OCI-M1 (cell line): ENCODE results near the gene CDH20.

Experiments used
- DNase-seq: peaks from one replicate; lab custom pipeline; 2025; lab: John Stamatoyannopoulos, UW

The CDH20 gene

GRCh38 chr18:61333271-61333745 lies at the start of gene CDH20:
Gene CDH20 (plus strand): TSS chr18:61333430.
- DNase-seq: no peak

GRCh38 chr18:61284039-61284438 lies 49.2 kb upstream of the CDH20 start:
- no peak for DNase-seq

- no peak for DNase-seq
Measured at GRCh38 chr18:61285777-61286176, 47.5 kb upstream of the CDH20 start.

- no peak for DNase-seq
Measured at GRCh38 chr18:61286867-61287266, 46.4 kb upstream of the CDH20 start.

GRCh38 chr18:61290616-61291015 lies 42.6 kb upstream of the CDH20 start:
- DNase-seq: no peak

- DNase-seq: no peak
Measured at GRCh38 chr18:61292280-61293035, 40.8 kb upstream of the CDH20 start.

GRCh38 chr18:61295153-61295552 lies 38.1 kb upstream of the CDH20 start:
- no peak for DNase-seq

GRCh38 chr18:61308004-61308403 lies 25.2 kb upstream of the CDH20 start:
- DNase-seq: no peak

GRCh38 chr18:61308795-61309393 lies 24.3 kb upstream of the CDH20 start:
- DNase-seq: peak; percentile 33

GRCh38 chr18:61322265-61322873 lies 10.9 kb upstream of the CDH20 start:
- peak; percentile 80 for DNase-seq

- DNase-seq: no peak
Measured at GRCh38 chr18:61323951-61324350, 9.3 kb upstream of the CDH20 start.

GRCh38 chr18:61326407-61326806 lies 6.8 kb upstream of the CDH20 start:
- no peak for DNase-seq

- DNase-seq: no peak
Measured at GRCh38 chr18:61329398-61329797, 3.8 kb upstream of the CDH20 start.

GRCh38 chr18:61331051-61331450 lies 2.2 kb upstream of the CDH20 start:
- no peak for DNase-seq

GRCh38 chr18:61333746-61334490 lies 688 bp downstream of the CDH20 start:
- DNase-seq: no peak

- DNase-seq: no peak
Measured at GRCh38 chr18:61334491-61334850, 1.2 kb downstream of the CDH20 start.

GRCh38 chr18:61334951-61335683 lies 1.9 kb downstream of the CDH20 start:
- DNase-seq: no peak

- DNase-seq: peak; percentile 21
Measured at GRCh38 chr18:61335684-61336555, 2.7 kb downstream of the CDH20 start.

- DNase-seq: no peak
Measured at GRCh38 chr18:61336766-61337165, 3.5 kb downstream of the CDH20 start.

- no peak for DNase-seq
Measured at GRCh38 chr18:61337527-61337926, 4.3 kb downstream of the CDH20 start.

GRCh38 chr18:61340148-61340547 lies 6.9 kb downstream of the CDH20 start:
- DNase-seq: no peak
